Measurements from ENCODE around the gene PGAP3. TPM values are rescaled to one million over a fixed set of nuclear protein-coding genes. Genes with fewer than 3 reads are reported as not detected.

PGAP3 gene
- total RNA-seq, 4 donors from 2014 or later: 4.6 to 24.8 (median 19.5) TPM

- DNase-seq: no peak
- H3K4me3 ChIP-seq: no peak overlapping the region
- no peaks in the 10 kb centered on the region for H3K36me3 ChIP-seq
- H3K27ac ChIP-seq: no peak overlapping the region
- peaks cover 3 to 6% of the 10 kb centered on the region in 2 donors for H3K27me3 ChIP-seq
- TF ChIP-seq CTCF (IDR thresholded peaks at IDR 0.05) (no peak), POLR2A (IDR thresholded peaks at IDR 0.05) (no peak)
- peaks cover 0 to 11% of the 10 kb centered on the region in 2 donors for H3K4me1 ChIP-seq
- no peaks in the 10 kb centered on the region for H3K9me3 ChIP-seq
- intact Hi-C loops (cut with DNase I; ENCODE audit: low total_unique reads): loop anchor here (10.0 kb wide), 1 partner anchor 52 kb away; the partner anchor contains the start of gene PGAP3
Observed at GRCh38 chr17:39632153-39632941, 55.5 kb downstream of the PGAP3 start.

- intact Hi-C loops (cut with DNase I; ENCODE audit: low total_unique reads): loop anchor here (10.0 kb wide), 1 partner anchor 53 kb away; the partner anchor contains the start of gene PGAP3
- no peaks in the 10 kb centered on the region for H3K9me3 ChIP-seq
- H3K4me1 ChIP-seq: peaks cover 0 to 20% of the 10 kb centered on the region in 2 donors
- H3K27me3 ChIP-seq: peaks cover 8 to 15% of the 10 kb centered on the region in 2 donors
- H3K36me3 ChIP-seq: no peaks in the 10 kb centered on the region
- DNase-seq: no peak
- TF ChIP-seq CTCF (IDR thresholded peaks at IDR 0.05): no peak
- TF ChIP-seq POLR2A (IDR thresholded peaks at IDR 0.05): no peak
- H3K4me3 ChIP-seq: no peak overlapping the region
- H3K27ac ChIP-seq: no peak overlapping the region
Observed at GRCh38 chr17:39631403-39631802, 56.5 kb downstream of the PGAP3 start.

- Histone ChIP-seq H3K9me3 (no peaks in the 10 kb centered on the region), H3K4me3 (no peak overlapping the region), H3K27ac (no peak overlapping the region), H3K27me3 (peaks cover 22% of the 10 kb centered on the region in 2 donors), H3K4me1 (peaks cover 0 to 13% of the 10 kb centered on the region in 2 donors), H3K36me3 (no peaks in the 10 kb centered on the region)
- TF ChIP-seq POLR2A (IDR thresholded peaks at IDR 0.05): no peak
- TF ChIP-seq CTCF (IDR thresholded peaks at IDR 0.05): no peak
- DNase-seq: no peak
- intact Hi-C loops (cut with DNase I; ENCODE audit: low total_unique reads): loop anchor here (10.0 kb wide), 2 partner anchors 55 to 75 kb away; partner anchors contain the start of gene PGAP3
Observed at GRCh38 chr17:39629898-39630297, 58.0 kb downstream of the PGAP3 start.

- H3K27me3 ChIP-seq: peaks cover 22% of the 10 kb centered on the region in 2 donors
- H3K27ac ChIP-seq: no peak overlapping the region
- no peaks in the 10 kb centered on the region for H3K36me3 ChIP-seq
- intact Hi-C loops (cut with DNase I; ENCODE audit: low total_unique reads): loop anchor here (10.0 kb wide), 1 partner anchor 75 kb away; no protein-coding TSS in a partner anchor
- no peak overlapping the region for H3K4me3 ChIP-seq
- DNase-seq: no peak
- no peaks in the 10 kb centered on the region for H3K9me3 ChIP-seq
- H3K4me1 ChIP-seq: peaks cover 0 to 13% of the 10 kb centered on the region in 2 donors
- no peak for TF ChIP-seq POLR2A (IDR thresholded peaks at IDR 0.05)
- no peak for TF ChIP-seq CTCF (IDR thresholded peaks at IDR 0.05)
Observed at GRCh38 chr17:39629494-39629880, 58.4 kb downstream of the PGAP3 start.

All from uterus (tissue), 4 donors.